ENCODE measurements around the gene PITRM1. TPM values are rescaled to one million over a fixed set of nuclear protein-coding genes. Genes with fewer than 3 reads are reported as not detected.

PITRM1 gene
- total RNA-seq, 2 donors from 2014 or later: 61.1 to 75.0 TPM

GRCh38 chr10:3137958-3138726 lies 34.4 kb downstream of the PITRM1 start:
- peak in 1 of 2 donors; percentile 34 for DNase-seq (ENCODE audit: low spot score in 2 of 2)
- no peak for ATAC-seq
- Mint-ChIP-seq H3K27ac (peak overlapping the region in 1 of 2 donors; percentile 55), H3K9me3 (no peaks in the 10 kb centered on the region), H3K36me3 (peaks cover 12 to 15% of the 10 kb centered on the region in 2 donors)

- H3K36me3 Mint-ChIP-seq: peaks cover 11 to 16% of the 10 kb centered on the region in 2 donors
- DNase-seq (ENCODE audit: low spot score in 2 of 2): peak in 1 of 2 donors; percentile 20
- no peak for ATAC-seq
Measured at GRCh38 chr10:3136763-3137611, 35.6 kb downstream of the PITRM1 start.

GRCh38 chr10:3136336-3136735 lies 36.2 kb downstream of the PITRM1 start:
- ATAC-seq: no peak
- peak overlapping the region in 1 of 2 donors; percentile 50 for H3K27ac Mint-ChIP-seq
- no peaks in the 10 kb centered on the region for H3K9me3 Mint-ChIP-seq
- peaks cover 11 to 21% of the 10 kb centered on the region in 2 donors for H3K36me3 Mint-ChIP-seq
- DNase-seq (ENCODE audit: low spot score in 2 of 2): peak in 1 of 2 donors; percentile 9

More at GRCh38 chr10:3136763-3137611, 35.6 kb downstream of the PITRM1 start:
- H3K9me3 Mint-ChIP-seq: no peaks in the 10 kb centered on the region
- H3K27ac Mint-ChIP-seq: peak overlapping the region in 1 of 2 donors; percentile 50

GRCh38 chr10:3135006-3135405 lies 37.6 kb downstream of the PITRM1 start:
- H3K36me3 Mint-ChIP-seq: peaks cover 11 to 21% of the 10 kb centered on the region in 2 donors
- DNase-seq (ENCODE audit: low spot score in 2 of 2): no peak
- no peaks in the 10 kb centered on the region for H3K9me3 Mint-ChIP-seq
- H3K27ac Mint-ChIP-seq: peak overlapping the region in 1 of 2 donors; percentile 82
- no peak for ATAC-seq

- H3K9me3 Mint-ChIP-seq: no peaks in the 10 kb centered on the region
- ATAC-seq: no peak
- DNase-seq (ENCODE audit: low spot score in 2 of 2): no peak
- peaks cover 15 to 26% of the 10 kb centered on the region in 2 donors for H3K36me3 Mint-ChIP-seq
- H3K27ac Mint-ChIP-seq: peak overlapping the region in 1 of 2 donors; percentile 36
Measured at GRCh38 chr10:3133948-3134347, 38.6 kb downstream of the PITRM1 start.

- Mint-ChIP-seq H3K9me3 (no peaks in the 10 kb centered on the region), H3K27ac (peak overlapping the region; percentile 72 to 79), H3K36me3 (peaks cover 20 to 24% of the 10 kb centered on the region in 2 donors)
- ATAC-seq: no peak
- DNase-seq (ENCODE audit: low spot score in 2 of 2): peak in 1 of 2 donors; percentile 1
Measured at GRCh38 chr10:3132036-3133025, 40.3 kb downstream of the PITRM1 start.

GRCh38 chr10:3131098-3131497 lies 41.5 kb downstream of the PITRM1 start:
- Mint-ChIP-seq H3K36me3 (peaks cover 21 to 24% of the 10 kb centered on the region in 2 donors), H3K27ac (peak overlapping the region in 1 of 2 donors; percentile 50), H3K9me3 (no peaks in the 10 kb centered on the region)
- DNase-seq (ENCODE audit: low spot score in 2 of 2): no peak
- ATAC-seq: no peak

GRCh38 chr10:3129581-3130340 lies 42.8 kb downstream of the PITRM1 start:
- Mint-ChIP-seq H3K27ac (peak overlapping the region in 1 of 2 donors; percentile 86), H3K36me3 (peaks cover 31 to 35% of the 10 kb centered on the region in 2 donors), H3K9me3 (no peaks in the 10 kb centered on the region)
- no peak for DNase-seq (ENCODE audit: low spot score in 2 of 2)
- peak in 1 of 2 donors; percentile 4 for ATAC-seq

- H3K36me3 Mint-ChIP-seq: peaks cover 32 to 35% of the 10 kb centered on the region in 2 donors
- DNase-seq (ENCODE audit: low spot score in 2 of 2) (no peak), ATAC-seq (no peak)
- H3K9me3 Mint-ChIP-seq: no peaks in the 10 kb centered on the region
- peak overlapping the region in 1 of 2 donors; percentile 86 for H3K27ac Mint-ChIP-seq
Measured at GRCh38 chr10:3128379-3129130, 44.0 kb downstream of the PITRM1 start.

GRCh38 chr10:3127921-3128320 lies 44.7 kb downstream of the PITRM1 start:
- ATAC-seq (no peak), DNase-seq (ENCODE audit: low spot score in 2 of 2) (no peak)
- peaks cover 37 to 38% of the 10 kb centered on the region in 2 donors for H3K36me3 Mint-ChIP-seq
- no peak overlapping the region for H3K27ac Mint-ChIP-seq
- no peaks in the 10 kb centered on the region for H3K9me3 Mint-ChIP-seq

- no peak for ATAC-seq
- Mint-ChIP-seq H3K9me3 (no peaks in the 10 kb centered on the region), H3K36me3 (peaks cover 38 to 48% of the 10 kb centered on the region in 2 donors), H3K27ac (peak overlapping the region in 1 of 2 donors; percentile 48)
- no peak for DNase-seq (ENCODE audit: low spot score in 2 of 2)
Measured at GRCh38 chr10:3126741-3127346, 45.7 kb downstream of the PITRM1 start.

- ATAC-seq: no peak
- Mint-ChIP-seq H3K27ac (peak overlapping the region in 1 of 2 donors; percentile 48), H3K36me3 (peaks cover 37 to 48% of the 10 kb centered on the region in 2 donors), H3K9me3 (no peaks in the 10 kb centered on the region)
- no peak for DNase-seq (ENCODE audit: low spot score in 2 of 2)
Measured at GRCh38 chr10:3126249-3126648, 46.3 kb downstream of the PITRM1 start.

- DNase-seq (ENCODE audit: low spot score in 2 of 2) (no peak), ATAC-seq (no peak)
- no peak overlapping the region for H3K27ac Mint-ChIP-seq
- H3K9me3 Mint-ChIP-seq: no peaks in the 10 kb centered on the region
- peaks cover 40 to 48% of the 10 kb centered on the region in 2 donors for H3K36me3 Mint-ChIP-seq
Measured at GRCh38 chr10:3125527-3126170, 46.9 kb downstream of the PITRM1 start.
